ENCODE measurements around the gene RNF149. TPM values are rescaled to one million over a fixed set of nuclear protein-coding genes. Genes with fewer than 3 reads are reported as not detected.

The RNF149 gene
- total RNA-seq, 4 donors from 2014 or later = 17.4 to 105 (median 82.0) TPM

DNA sequence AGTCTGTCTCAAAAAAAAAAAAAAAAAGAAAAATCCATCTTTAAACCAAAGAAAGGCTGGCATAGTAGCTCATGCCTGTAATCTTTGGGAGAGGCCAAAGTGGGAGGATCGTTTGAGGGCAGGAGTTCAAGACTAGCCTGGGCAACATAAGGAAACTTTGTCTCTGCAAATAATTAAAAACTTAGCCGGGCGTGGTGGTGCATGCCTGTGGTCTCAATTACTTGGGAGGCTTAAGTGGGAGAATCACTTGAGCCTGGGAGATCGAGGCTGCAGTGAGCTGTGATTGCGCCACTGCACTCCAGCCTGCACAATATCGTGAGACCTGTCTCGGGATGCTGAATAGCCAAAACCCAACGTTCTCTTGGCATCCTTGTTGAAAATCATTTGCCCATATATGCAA is 49.7 kb downstream of the RNF149 start:
- H3K36me3 ChIP-seq = no peaks in the 10 kb centered on the region

GRCh38 chr2:101256316-101256715 is 52.2 kb downstream of the RNF149 start:
- DNase-seq = no peak
- H3K27ac ChIP-seq = no peak overlapping the region
- TF ChIP-seq, protein P1, sequence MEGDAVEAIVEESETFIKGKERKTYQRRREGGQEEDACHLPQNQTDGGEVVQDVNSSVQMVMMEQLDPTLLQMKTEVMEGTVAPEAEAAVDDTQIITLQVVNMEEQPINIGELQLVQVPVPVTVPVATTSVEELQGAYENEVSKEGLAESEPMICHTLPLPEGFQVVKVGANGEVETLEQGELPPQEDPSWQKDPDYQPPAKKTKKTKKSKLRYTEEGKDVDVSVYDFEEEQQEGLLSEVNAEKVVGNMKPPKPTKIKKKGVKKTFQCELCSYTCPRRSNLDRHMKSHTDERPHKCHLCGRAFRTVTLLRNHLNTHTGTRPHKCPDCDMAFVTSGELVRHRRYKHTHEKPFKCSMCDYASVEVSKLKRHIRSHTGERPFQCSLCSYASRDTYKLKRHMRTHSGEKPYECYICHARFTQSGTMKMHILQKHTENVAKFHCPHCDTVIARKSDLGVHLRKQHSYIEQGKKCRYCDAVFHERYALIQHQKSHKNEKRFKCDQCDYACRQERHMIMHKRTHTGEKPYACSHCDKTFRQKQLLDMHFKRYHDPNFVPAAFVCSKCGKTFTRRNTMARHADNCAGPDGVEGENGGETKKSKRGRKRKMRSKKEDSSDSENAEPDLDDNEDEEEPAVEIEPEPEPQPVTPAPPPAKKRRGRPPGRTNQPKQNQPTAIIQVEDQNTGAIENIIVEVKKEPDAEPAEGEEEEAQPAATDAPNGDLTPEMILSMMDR (IDR thresholded peaks at IDR 0.05) = no peak
- no peak for TF ChIP-seq POLR2A (IDR thresholded peaks at IDR 0.05)
- no peaks in the 10 kb centered on the region for H3K36me3 ChIP-seq
- H3K4me1 ChIP-seq = peaks cover 7 to 8% of the 10 kb centered on the region in 2 donors
- H3K27me3 ChIP-seq = no peaks in the 10 kb centered on the region
- intact Hi-C loops (cut with DNase I; ENCODE audit: low total_unique reads) = no loop called here
- H3K9me3 ChIP-seq = no peaks in the 10 kb centered on the region
- H3K4me3 ChIP-seq = no peak overlapping the region

More for the DNA sequence above, 49.7 kb downstream of the RNF149 start:
- TF ChIP-seq, protein P1 (IDR thresholded peaks at IDR 0.05) = no peak
- no peak for TF ChIP-seq POLR2A (IDR thresholded peaks at IDR 0.05)
- H3K27ac ChIP-seq = no peak overlapping the region
- peaks cover 7 to 8% of the 10 kb centered on the region in 2 donors for H3K4me1 ChIP-seq
- no peaks in the 10 kb centered on the region for H3K27me3 ChIP-seq
- intact Hi-C loops (cut with DNase I; ENCODE audit: low total_unique reads) = no loop called here
- DNase-seq = no peak
- no peaks in the 10 kb centered on the region for H3K9me3 ChIP-seq
- no peak overlapping the region for H3K4me3 ChIP-seq

DNA sequence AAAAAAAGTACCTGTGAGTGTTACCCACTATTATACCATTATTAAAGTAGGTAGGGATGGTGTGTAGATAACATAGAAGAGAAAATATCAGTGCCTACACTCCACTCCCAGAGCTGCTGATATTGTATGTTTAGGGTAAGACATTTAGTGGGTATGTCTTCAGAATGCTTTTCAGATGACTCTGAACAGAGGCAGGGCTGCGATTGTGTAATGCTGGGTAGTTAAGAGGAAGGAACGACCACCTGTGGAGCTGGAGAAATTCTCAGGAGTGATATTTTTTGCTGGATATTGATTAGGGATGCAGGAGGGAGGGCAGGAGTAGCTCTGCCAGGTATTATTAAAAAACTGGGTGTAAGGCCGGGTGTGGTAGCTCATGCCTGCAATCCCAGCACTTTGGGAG is 53.0 kb downstream of the RNF149 start:
- peaks cover 7 to 8% of the 10 kb centered on the region in 2 donors for H3K4me1 ChIP-seq
- TF ChIP-seq POLR2A (IDR thresholded peaks at IDR 0.05) = no peak
- TF ChIP-seq, protein P1 (IDR thresholded peaks at IDR 0.05) = no peak
- intact Hi-C loops (cut with DNase I; ENCODE audit: low total_unique reads) = no loop called here
- H3K27ac ChIP-seq = no peak overlapping the region
- no peaks in the 10 kb centered on the region for H3K36me3 ChIP-seq
- no peak for DNase-seq
- no peaks in the 10 kb centered on the region for H3K27me3 ChIP-seq
- no peak overlapping the region for H3K4me3 ChIP-seq
- no peaks in the 10 kb centered on the region for H3K9me3 ChIP-seq

DNA sequence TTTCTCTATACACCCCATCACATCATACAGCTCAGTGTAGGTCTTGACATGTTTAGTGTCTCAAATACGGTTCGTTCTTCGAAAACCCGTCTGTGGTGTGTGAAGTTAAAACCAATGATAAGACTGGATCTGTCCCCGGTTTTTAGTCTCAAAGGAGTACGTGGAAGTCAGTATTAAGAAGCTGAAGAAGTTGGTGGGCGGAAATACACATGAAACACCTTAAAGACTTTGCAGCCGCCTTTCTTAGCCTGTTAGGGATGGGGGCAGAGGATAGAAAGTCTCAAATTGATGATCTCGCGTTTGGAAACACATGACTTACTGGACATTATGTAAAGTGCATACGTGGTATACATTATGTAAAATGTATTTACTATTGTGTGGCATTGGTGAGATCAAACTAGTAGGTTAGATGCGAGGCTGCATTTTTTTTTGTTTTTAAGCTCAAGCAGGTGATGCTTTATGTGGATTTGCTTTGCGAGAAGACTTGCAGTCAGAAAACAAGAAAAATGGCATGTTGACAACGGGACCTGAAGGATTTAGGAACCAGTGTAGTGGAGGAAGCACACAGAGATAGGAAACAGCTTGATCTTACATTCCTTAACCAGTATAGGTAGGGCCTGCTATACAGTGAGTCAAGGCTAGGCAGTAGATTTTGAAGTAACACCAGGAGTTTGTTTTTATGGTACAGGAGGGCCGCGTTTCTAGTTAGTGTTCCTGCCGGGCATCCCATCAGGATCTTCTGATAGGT is 54.6 kb downstream of the RNF149 start:
- intact Hi-C loops (cut with DNase I; ENCODE audit: low total_unique reads) = no loop called here
- no peak for TF ChIP-seq POLR2A (IDR thresholded peaks at IDR 0.05)
- TF ChIP-seq, protein P1 (IDR thresholded peaks at IDR 0.05) = no peak
- Histone ChIP-seq H3K4me3 (peak overlapping the region; percentile 62 to 86), H3K9me3 (no peaks in the 10 kb centered on the region), H3K4me1 (peaks cover 7 to 8% of the 10 kb centered on the region in 2 donors), H3K36me3 (no peaks in the 10 kb centered on the region), H3K27me3 (no peaks in the 10 kb centered on the region), H3K27ac (peak overlapping the region; percentile 81 to 88)
- no peak for DNase-seq

DNA sequence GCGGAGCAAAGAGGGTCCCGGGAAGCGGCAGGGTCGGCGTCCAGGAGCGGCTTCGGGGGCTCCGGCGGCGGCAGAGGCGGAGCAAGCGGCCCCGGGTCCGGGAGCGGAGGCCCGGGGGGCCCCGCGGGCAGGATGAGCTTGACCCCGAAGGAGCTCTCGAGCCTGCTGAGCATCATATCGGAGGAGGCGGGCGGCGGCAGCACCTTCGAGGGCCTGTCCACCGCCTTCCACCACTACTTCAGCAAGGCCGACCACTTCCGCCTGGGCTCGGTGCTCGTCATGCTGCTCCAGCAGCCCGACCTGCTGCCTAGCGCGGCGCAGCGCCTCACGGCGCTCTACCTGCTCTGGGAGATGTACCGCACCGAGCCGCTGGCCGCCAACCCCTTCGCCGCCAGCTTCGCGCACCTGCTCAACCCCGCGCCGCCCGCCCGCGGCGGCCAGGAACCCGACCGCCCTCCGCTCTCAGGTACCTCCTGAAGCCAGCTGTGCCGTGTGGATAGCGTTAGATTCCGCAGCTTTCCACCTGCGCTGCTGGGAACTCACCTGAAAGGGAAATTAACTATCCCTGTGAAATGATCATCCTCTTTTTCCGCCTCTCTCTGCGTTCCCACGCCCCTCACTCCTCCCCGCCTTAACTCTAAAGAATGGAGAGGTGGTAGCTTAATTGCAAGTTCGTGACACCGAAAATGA is 55.3 kb downstream of the RNF149 start:
- no peaks in the 10 kb centered on the region for H3K9me3 ChIP-seq
- H3K27me3 ChIP-seq = no peaks in the 10 kb centered on the region
- no peaks in the 10 kb centered on the region for H3K36me3 ChIP-seq
- TF ChIP-seq POLR2A (IDR thresholded peaks at IDR 0.05) = no peak
- TF ChIP-seq, protein P1 (IDR thresholded peaks at IDR 0.05) = peak in 1 of 4 experiments; percentile 5
- H3K4me3 ChIP-seq = peak overlapping the region; percentile 62 to 86
- DNase-seq = peak in 1 of 2 donors; percentile 53
- intact Hi-C loops (cut with DNase I; ENCODE audit: low total_unique reads) = no loop called here
- H3K4me1 ChIP-seq = peaks cover 7 to 8% of the 10 kb centered on the region in 2 donors
- peak overlapping the region; percentile 81 to 88 for H3K27ac ChIP-seq
